Left lung (tissue), 10 donors: ENCODE results near the gene FXYD5. TPM values are rescaled to one million over a fixed set of nuclear protein-coding genes. Genes with fewer than 3 reads are reported as not detected.

Experiments used
- ATAC-seq: fragments of 200-7000 bp; cut with Tn5 transposase; one replicate; pipeline ENCODE4 v1.9.1; 2020; ENCODE audit warnings: moderate library complexity
- DNase-seq, 4 donors: peaks; one replicate each; pipeline ENCODE4 v3.0.0-alpha.2; 2013 to 2020
- H3K27ac ChIP-seq, 2 donors: fragments of 200-600 bp; sonication (generic) in 1 of 2; one replicate each; pipeline versions ENCODE4 v1.5.0 to v1.8.0; 2020 to 2021
- H3K27me3 ChIP-seq, 2 donors: fragments of 200-600 bp; sonication (generic) in 1 of 2; one replicate each; pipeline versions ENCODE4 v1.5.0 to v1.8.0; 2020 to 2021
- H3K36me3 ChIP-seq, 2 donors: fragments of 200-600 bp; sonication (generic) in 1 of 2; one replicate each; pipeline versions ENCODE4 v1.5.0 to v1.8.0; 2020 to 2021
- H3K4me1 ChIP-seq, 2 donors: fragments of 200-600 bp; one replicate each; pipeline ENCODE4 v1.8.0; 2021
- H3K4me3 ChIP-seq, 2 donors: fragments of 200-600 bp; sonication (generic) in 1 of 2; one replicate each; pipeline versions ENCODE4 v1.5.0 to v1.8.0; 2020 to 2021; ENCODE audit warnings: mild to moderate bottlenecking in 1 of 2
- H3K9me3 ChIP-seq, 2 donors: fragments of 200-600 bp; sonication (generic) in 1 of 2; one replicate each; pipeline versions ENCODE4 v1.5.0 to v1.8.0; 2020 to 2021
- intact Hi-C, 2 donors: fragments of 100-400 bp; cut with DNase I; formaldehyde crosslinking; loops; one replicate each; pipeline versions ENCODE4 v1.11.2 to v1.14.2; 2022
- polyA plus RNA-seq, 6 donors: library from polyadenylated mRNA; unstranded; fragments of 120-200 nt; gene quantifications; one replicate each; pipeline ENCODE4 v1.2.1, GENCODE V29; 2013; ENCODE audit not compliant: insufficient read length in 6 of 6
- total RNA-seq, 2 donors: library from RNA; stranded (reverse); fragmentation: NEBNext Ultra II Directional; extraction: Animal tissue kit (Norgen Biotek cat#: 25700); gene quantifications; one replicate each; pipeline ENCODE4 v1.2.1, GENCODE V29; 2021
- TF ChIP-seq, protein P1 (sequence below), 2 donors: fragments of 200-600 bp; sonication (generic) in 1 of 2; IDR thresholded peaks; one replicate each; pipeline versions ENCODE4 v1.5.0 to v1.8.0; 2021; ENCODE audit warnings: antibody characterized with exemption in 2 of 2
- donor health status: DM: no; HTN: yes; CAD: no.
- donor health status: DM: no; HTN: no; CAD: no.

Gene FXYD5
- total and polyA plus RNA-seq, 8 donors: 29.0 to 123 (median 31.5) TPM

DNA sequence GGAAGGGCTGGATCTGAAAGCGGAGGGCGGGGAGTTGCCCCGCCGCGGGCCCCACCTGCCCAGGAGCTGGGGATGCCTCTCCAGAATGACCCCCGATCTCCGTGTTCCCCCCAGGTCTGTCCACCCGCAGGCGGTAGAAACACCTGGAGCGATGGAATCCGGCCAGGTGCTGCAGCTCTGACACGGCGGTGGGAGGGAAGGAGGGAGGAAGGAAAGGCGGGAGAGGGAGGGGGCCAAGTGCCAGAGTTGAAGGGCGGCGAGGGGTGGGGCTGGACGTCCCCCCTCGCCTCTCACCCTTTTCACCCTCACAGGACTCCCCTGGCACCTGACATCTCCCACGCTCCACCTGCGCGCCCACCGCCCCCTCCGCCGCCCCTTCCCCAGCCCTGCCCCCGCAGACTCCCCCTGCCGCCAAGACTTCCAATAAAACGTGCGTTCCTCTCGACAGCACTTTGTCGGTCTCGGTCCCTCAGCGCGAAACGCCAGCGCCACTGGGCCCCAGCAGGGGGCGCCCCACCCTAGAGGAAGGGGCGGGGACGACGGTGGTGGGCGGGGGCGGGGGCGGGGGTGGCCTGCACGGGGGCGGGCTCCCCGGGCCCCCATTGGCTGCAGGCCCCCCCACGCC lies 11.8 kb upstream of the FXYD5 start:
- Histone ChIP-seq H3K4me1 (peaks cover 13 to 40% of the 10 kb centered on the region in 2 donors), H3K27me3 (peaks cover 0 to 68% of the 10 kb centered on the region in 2 donors), H3K36me3 (no peaks in the 10 kb centered on the region), H3K27ac (no peak overlapping the region), H3K9me3 (no peaks in the 10 kb centered on the region), H3K4me3 (no peak overlapping the region)
- intact Hi-C loops: no loop called here
- TF ChIP-seq, protein P1, sequence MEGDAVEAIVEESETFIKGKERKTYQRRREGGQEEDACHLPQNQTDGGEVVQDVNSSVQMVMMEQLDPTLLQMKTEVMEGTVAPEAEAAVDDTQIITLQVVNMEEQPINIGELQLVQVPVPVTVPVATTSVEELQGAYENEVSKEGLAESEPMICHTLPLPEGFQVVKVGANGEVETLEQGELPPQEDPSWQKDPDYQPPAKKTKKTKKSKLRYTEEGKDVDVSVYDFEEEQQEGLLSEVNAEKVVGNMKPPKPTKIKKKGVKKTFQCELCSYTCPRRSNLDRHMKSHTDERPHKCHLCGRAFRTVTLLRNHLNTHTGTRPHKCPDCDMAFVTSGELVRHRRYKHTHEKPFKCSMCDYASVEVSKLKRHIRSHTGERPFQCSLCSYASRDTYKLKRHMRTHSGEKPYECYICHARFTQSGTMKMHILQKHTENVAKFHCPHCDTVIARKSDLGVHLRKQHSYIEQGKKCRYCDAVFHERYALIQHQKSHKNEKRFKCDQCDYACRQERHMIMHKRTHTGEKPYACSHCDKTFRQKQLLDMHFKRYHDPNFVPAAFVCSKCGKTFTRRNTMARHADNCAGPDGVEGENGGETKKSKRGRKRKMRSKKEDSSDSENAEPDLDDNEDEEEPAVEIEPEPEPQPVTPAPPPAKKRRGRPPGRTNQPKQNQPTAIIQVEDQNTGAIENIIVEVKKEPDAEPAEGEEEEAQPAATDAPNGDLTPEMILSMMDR (IDR thresholded peaks at IDR 0.05): peak; percentile 49 to 67
- DNase-seq (peak in 1 of 4 donors; percentile 63), ATAC-seq (peak; percentile 27)

DNA sequence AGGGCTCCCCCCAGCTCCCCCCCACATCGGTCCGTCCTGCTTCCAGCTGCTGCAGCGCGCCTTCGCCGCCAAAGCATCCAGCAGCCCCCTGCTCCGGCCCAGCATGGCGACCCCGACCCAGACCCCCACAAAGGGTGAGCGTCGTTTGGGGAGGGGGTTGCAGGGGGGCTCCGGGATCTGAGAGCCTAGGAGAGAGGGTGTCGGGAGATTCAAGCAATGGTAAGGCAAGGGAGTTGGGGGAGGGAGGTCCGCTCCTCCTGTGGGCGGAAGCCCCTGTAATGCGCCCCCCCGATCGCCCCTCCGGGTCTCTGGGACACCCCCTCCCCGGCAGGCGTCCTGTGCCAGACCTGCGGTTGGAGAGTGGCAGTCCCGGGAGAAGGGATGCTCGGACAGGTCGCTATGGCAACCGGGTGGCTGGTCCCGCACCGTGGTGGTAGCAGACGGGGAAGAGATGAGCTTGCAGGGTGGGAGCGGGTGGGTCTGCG lies 11.3 kb upstream of the FXYD5 start, which contains the start of gene FXYD7:
TSS of gene FXYD7 (plus strand) at position 25 of the 485 bp plus-strand sequence. CDS start at position 104, 79 bp downstream.
- ATAC-seq: no peak
- Histone ChIP-seq H3K27me3 (peaks cover 0 to 66% of the 10 kb centered on the region in 2 donors), H3K27ac (no peak within 1 kb of the TSS), H3K9me3 (no peaks in the 10 kb centered on the region), H3K4me3 (no peak within 1 kb of the TSS), H3K4me1 (peaks cover 13 to 40% of the 10 kb centered on the region in 2 donors), H3K36me3 (no peaks in the 10 kb centered on the region)
- DNase-seq: no peak
- TF ChIP-seq, protein P1 (IDR thresholded peaks at IDR 0.05): peak; percentile 5 to 21
- intact Hi-C loops: no loop called here

DNA sequence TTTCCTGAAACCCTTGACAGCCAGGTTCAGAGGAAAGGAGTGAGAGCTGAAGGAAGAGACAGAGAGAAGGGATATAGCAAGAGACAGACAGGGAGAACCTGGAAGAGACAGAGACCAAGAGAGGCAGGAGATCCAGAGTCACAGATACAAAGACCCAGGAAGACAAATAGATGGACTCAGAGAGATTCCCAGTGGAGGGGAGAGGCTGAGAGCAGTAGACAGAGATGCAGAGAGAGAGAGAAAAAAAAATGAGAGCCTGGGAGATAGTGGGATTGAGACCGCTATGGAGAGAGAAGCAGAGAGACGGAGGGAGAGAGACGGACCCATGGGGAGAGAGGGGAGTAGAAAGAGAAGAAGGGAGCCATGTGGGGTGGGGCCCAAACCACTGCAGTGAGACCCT lies 10.7 kb upstream of the FXYD5 start:
- intact Hi-C loops: no loop called here
- TF ChIP-seq, protein P1 (IDR thresholded peaks at IDR 0.05): no peak

DNA sequence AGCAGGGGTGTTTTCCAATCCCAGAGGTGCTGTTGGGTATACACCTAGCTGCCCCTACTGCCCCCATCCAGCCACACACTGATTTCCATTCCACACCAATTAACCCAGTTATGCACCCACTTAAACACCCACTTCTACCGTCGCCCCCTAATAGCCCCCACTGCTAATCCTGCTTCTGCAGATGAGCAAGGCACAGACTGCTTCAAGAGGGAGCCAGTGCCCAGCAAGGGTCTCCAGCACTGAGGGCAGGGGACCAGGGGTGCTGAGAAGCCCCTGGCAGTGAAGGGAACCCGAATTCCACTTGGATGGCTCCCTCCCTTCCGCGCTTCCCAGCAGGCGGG lies 10.3 kb upstream of the FXYD5 start:
- intact Hi-C loops: no loop called here
- DNase-seq (no peak), ATAC-seq (no peak)
- Histone ChIP-seq H3K4me1 (peaks cover 13 to 35% of the 10 kb centered on the region in 2 donors), H3K27me3 (peaks cover 0 to 58% of the 10 kb centered on the region in 2 donors), H3K27ac (no peak overlapping the region), H3K9me3 (no peaks in the 10 kb centered on the region), H3K4me3 (no peak overlapping the region), H3K36me3 (no peaks in the 10 kb centered on the region)
- TF ChIP-seq, protein P1 (IDR thresholded peaks at IDR 0.05): no peak

More for the DNA sequence above, 10.7 kb upstream of the FXYD5 start:
- ATAC-seq (no peak), DNase-seq (no peak)
- Histone ChIP-seq H3K27ac (no peak overlapping the region), H3K4me3 (no peak overlapping the region), H3K36me3 (no peaks in the 10 kb centered on the region), H3K27me3 (peaks cover 0 to 60% of the 10 kb centered on the region in 2 donors), H3K4me1 (peaks cover 13 to 38% of the 10 kb centered on the region in 2 donors), H3K9me3 (no peaks in the 10 kb centered on the region)

DNA sequence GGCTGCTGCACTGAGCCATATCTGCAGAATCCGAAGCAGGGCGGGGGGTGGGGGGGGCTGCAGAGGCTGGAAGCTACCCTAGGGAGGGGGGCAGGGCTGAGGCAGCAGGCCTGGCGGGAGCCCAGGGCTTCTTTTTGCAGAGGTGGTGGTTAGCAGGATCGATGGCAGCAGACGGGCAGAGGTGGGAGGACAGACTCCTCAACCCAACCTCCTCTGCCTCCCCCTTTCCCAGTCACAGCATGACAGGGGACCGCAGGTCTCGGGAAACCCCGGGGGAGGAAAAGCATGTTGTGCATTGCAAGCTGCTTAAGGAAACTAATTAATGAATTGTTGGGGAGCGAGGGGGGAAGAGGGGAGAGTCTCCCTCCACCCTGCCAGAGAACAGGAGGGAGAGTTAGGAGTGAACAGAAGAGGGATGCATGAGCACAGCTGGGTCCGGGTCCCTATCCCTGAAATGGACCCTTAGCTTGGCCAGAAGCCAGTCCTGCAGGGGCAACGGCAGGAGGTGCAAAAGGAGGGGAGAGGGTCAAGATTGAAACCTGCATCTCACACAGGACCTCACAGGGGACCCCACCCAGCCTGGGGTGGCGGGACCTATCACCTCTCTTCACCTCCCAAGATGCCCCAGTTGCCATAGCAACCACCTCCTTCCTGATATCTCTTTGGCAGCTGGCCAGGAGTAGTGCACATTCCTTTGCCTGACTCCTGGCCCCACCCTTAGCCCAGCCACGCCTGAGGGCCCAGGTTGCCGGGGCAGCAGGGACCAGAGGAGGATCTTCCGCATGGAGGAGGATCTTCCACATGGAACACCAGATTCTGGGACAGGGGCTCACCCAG lies 9.7 kb upstream of the FXYD5 start:
- Histone ChIP-seq H3K27me3 (peaks cover 0 to 52% of the 10 kb centered on the region in 2 donors), H3K9me3 (no peaks in the 10 kb centered on the region), H3K4me1 (peaks cover 13 to 29% of the 10 kb centered on the region in 2 donors), H3K36me3 (no peaks in the 10 kb centered on the region), H3K27ac (no peak overlapping the region), H3K4me3 (no peak overlapping the region)
- TF ChIP-seq, protein P1 (IDR thresholded peaks at IDR 0.05): no peak
- DNase-seq: no peak
- intact Hi-C loops: no loop called here
- ATAC-seq: no peak
